ENCODE data around the gene LRRC8B.

DNA sequence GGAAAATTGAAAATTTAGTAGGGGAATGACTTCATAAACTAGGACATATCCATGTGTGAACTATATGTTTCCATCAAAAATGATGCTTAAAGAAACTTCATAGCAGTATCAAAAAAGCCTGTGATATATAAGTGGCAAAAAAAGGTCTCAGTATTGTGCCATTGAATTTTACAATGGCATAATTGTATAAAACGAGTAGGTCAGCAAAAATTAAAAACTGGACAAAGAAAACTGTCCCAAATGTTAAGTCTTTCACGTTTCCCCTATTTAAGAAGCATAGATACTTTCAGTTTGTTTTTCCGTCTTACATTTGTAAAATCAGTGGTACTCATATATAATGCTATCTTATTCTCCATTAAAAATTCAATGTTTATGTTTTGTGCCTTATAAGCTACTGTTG lies 43.2 kb downstream of the LRRC8B start:
- TF ChIP-seq RAD21 (IDR thresholded peaks at IDR 0.05; ENCODE audit: low read length) (no peak), CHD2 (IDR thresholded peaks at IDR 0.05; ENCODE audit: low read length, partially characterized antibody) (no peak), EP300 (IDR thresholded peaks at IDR 0.05; ENCODE audit: borderline replicate concordance in 1 of 2, low read depth in 1 of 2, low read length in 1 of 2) (no peak), POLR2AphosphoS5 (IDR thresholded peaks at IDR 0.05; ENCODE audit: low read depth, low read length) (no peak), SIN3A (IDR thresholded peaks at IDR 0.05; ENCODE audit: borderline replicate concordance, low read depth, low read length) (no peak), NFIC (IDR thresholded peaks at IDR 0.05; ENCODE audit: borderline replicate concordance) (no peak), MXI1 (IDR thresholded peaks at IDR 0.05; ENCODE audit: low read depth, low read length) (no peak), TCF12 (IDR thresholded peaks at IDR 0.05) (no peak), MEF2A (IDR thresholded peaks at IDR 0.05; ENCODE audit: borderline replicate concordance, low read depth) (no peak)
- TF ChIP-seq, protein P1, sequence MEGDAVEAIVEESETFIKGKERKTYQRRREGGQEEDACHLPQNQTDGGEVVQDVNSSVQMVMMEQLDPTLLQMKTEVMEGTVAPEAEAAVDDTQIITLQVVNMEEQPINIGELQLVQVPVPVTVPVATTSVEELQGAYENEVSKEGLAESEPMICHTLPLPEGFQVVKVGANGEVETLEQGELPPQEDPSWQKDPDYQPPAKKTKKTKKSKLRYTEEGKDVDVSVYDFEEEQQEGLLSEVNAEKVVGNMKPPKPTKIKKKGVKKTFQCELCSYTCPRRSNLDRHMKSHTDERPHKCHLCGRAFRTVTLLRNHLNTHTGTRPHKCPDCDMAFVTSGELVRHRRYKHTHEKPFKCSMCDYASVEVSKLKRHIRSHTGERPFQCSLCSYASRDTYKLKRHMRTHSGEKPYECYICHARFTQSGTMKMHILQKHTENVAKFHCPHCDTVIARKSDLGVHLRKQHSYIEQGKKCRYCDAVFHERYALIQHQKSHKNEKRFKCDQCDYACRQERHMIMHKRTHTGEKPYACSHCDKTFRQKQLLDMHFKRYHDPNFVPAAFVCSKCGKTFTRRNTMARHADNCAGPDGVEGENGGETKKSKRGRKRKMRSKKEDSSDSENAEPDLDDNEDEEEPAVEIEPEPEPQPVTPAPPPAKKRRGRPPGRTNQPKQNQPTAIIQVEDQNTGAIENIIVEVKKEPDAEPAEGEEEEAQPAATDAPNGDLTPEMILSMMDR (IDR thresholded peaks at IDR 0.05), result no peak
- TF ChIP-seq, protein P2, sequence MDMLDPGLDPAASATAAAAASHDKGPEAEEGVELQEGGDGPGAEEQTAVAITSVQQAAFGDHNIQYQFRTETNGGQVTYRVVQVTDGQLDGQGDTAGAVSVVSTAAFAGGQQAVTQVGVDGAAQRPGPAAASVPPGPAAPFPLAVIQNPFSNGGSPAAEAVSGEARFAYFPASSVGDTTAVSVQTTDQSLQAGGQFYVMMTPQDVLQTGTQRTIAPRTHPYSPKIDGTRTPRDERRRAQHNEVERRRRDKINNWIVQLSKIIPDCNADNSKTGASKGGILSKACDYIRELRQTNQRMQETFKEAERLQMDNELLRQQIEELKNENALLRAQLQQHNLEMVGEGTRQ (IDR thresholded peaks at IDR 0.05; ENCODE audit: borderline replicate concordance, low read depth, low read length), result no peak
- TF ChIP-seq, protein P3, sequence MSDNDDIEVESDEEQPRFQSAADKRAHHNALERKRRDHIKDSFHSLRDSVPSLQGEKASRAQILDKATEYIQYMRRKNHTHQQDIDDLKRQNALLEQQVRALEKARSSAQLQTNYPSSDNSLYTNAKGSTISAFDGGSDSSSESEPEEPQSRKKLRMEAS (IDR thresholded peaks at IDR 0.05; ENCODE audit: low read depth), result no peak
- TF ChIP-seq, protein P4, sequence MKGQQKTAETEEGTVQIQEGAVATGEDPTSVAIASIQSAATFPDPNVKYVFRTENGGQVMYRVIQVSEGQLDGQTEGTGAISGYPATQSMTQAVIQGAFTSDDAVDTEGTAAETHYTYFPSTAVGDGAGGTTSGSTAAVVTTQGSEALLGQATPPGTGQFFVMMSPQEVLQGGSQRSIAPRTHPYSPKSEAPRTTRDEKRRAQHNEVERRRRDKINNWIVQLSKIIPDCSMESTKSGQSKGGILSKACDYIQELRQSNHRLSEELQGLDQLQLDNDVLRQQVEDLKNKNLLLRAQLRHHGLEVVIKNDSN (IDR thresholded peaks at IDR 0.05; ENCODE audit: borderline replicate concordance, low read depth), result no peak
